ENCODE measurements around the gene MGME1.

- TF ChIP-seq MTA3 (IDR thresholded peaks at IDR 0.05; ENCODE audit: borderline replicate concordance), result no peak
- TF ChIP-seq ELK1 (CRISPR knock-in tag; IDR thresholded peaks at IDR 0.05), result no peak
- no peak for TF ChIP-seq ZNF512 (tag; IDR thresholded peaks at IDR 0.05)
- TF ChIP-seq TARDBP (IDR thresholded peaks at IDR 0.05), result no peak
- TF ChIP-seq PTBP1 (IDR thresholded peaks at IDR 0.05; ENCODE audit: low read depth, low read length), result no peak
- no peak for TF ChIP-seq CTCF (IDR thresholded peaks at IDR 0.05 in 2 of 3, conservative IDR thresholded peaks at IDR 0.05 in 1 of 3; ENCODE audit: insufficient read depth in 2 of 3, low read depth in 1 of 3, low read length in 3 of 3)
- no peak for TF ChIP-seq CTCFL (IDR thresholded peaks at IDR 0.05; ENCODE audit: borderline replicate concordance, insufficient read depth, low read depth, low read length, poor library complexity, severe bottlenecking)
- TF ChIP-seq KLF13 (tag; IDR thresholded peaks at IDR 0.05; ENCODE audit: borderline replicate concordance, low read depth), result no peak
- no peak for TF ChIP-seq USF2 (CRISPR knock-in tag; IDR thresholded peaks at IDR 0.05)
- TF ChIP-seq GTF2F1 (IDR thresholded peaks at IDR 0.05; ENCODE audit: low read depth, low read length), result no peak
Measured at GRCh38 chr20:17969884-17970409, 1.1 kb downstream of the MGME1 start.
